HepG2 (cell line): ENCODE data around the gene RSAD2. TPM values are rescaled to one million over a fixed set of nuclear protein-coding genes. Genes with fewer than 3 reads are reported as not detected.

Source experiments
- AGO1 ChIP-seq: fragments of 200-400 bp; formaldehyde crosslinking; IDR thresholded peaks from 2 replicates; pipeline ENCODE4 v1.6.1; 2017; ENCODE audit warnings: mild to moderate bottlenecking, low read depth, low read length, moderate library complexity; ENCODE audit not compliant: poor library complexity, severe bottlenecking
- ATF2 ChIP-seq: sonication (generic); formaldehyde crosslinking; IDR thresholded peaks from 2 replicates; pipeline ENCODE4 v1.4.0; 2020; ENCODE audit warnings: missing genetic modification reagents
- ATF3 ChIP-seq: sonication (generic); formaldehyde crosslinking; IDR thresholded peaks from 2 replicates; pipeline ENCODE4 v1.4.0; 2020; ENCODE audit warnings: missing genetic modification reagents
- BRF2 ChIP-seq: sonication (generic); formaldehyde crosslinking; IDR thresholded peaks from 2 replicates; pipeline ENCODE4 v1.8.1; 2022; ENCODE audit warnings: mild to moderate bottlenecking, missing genetic modification reagents
- E2F2 ChIP-seq: sonication (generic); formaldehyde crosslinking; IDR thresholded peaks from 2 replicates; pipeline ENCODE4 v1.4.0; 2020; ENCODE audit warnings: missing genetic modification reagents, borderline replicate concordance
- ELF3 ChIP-seq: IDR thresholded peaks from 2 replicates; pipeline ENCODE4 v1.6.1; 2016; ENCODE audit warnings: missing genetic modification reagents, missing compliant biosample characterization
- GLI4 ChIP-seq: sonication (generic); formaldehyde crosslinking; IDR thresholded peaks from 2 replicates; pipeline ENCODE4 v1.5.1; 2020; ENCODE audit warnings: missing genetic modification reagents, mild to moderate bottlenecking, moderate library complexity, borderline replicate concordance
- HDAC6 ChIP-seq: fragments of 200-600 bp; sonication (generic); IDR thresholded peaks from 2 replicates; pipeline ENCODE4 v1.7.0; 2017; ENCODE audit warnings: mild to moderate bottlenecking, antibody characterized with exemption, low read length, low read depth
- IKZF4 ChIP-seq: sonication (generic); formaldehyde crosslinking; IDR thresholded peaks from 2 replicates; pipeline ENCODE4 v1.5.1; 2020; ENCODE audit warnings: borderline replicate concordance, mild to moderate bottlenecking, low read depth, missing genetic modification reagents; ENCODE audit errors: not compliant biosample characterization
- LBX2 ChIP-seq: sonication (generic); formaldehyde crosslinking; IDR thresholded peaks from 2 replicates; pipeline ENCODE4 v1.5.0; 2020; ENCODE audit warnings: missing genetic modification reagents, mild to moderate bottlenecking, borderline replicate concordance
- RAD21 ChIP-seq: fragments of 450-650 bp; formaldehyde crosslinking; IDR thresholded peaks from 2 replicates; pipeline ENCODE4 v1.5.0; 2020; ENCODE audit warnings: mild to moderate bottlenecking
- SNAPC4 ChIP-seq: sonication (generic); formaldehyde crosslinking; IDR thresholded peaks from 2 replicates; pipeline ENCODE4 v1.4.0; 2020; ENCODE audit warnings: mild to moderate bottlenecking, missing genetic modification reagents
- THRA ChIP-seq: sonication (generic); formaldehyde crosslinking; IDR thresholded peaks from 2 replicates; pipeline ENCODE4 v1.4.0; 2020; ENCODE audit warnings: missing genetic modification reagents, borderline replicate concordance
- ZNF792 ChIP-seq: IDR thresholded peaks from 2 replicates; pipeline ENCODE4 v1.6.1; 2016
- ZSCAN29 ChIP-seq: sonication (generic); formaldehyde crosslinking; conservative IDR thresholded peaks from 2 replicates; pipeline ENCODE4 v1.4.0; 2020; ENCODE audit warnings: mild to moderate bottlenecking, missing genetic modification reagents
- polyA plus RNA-seq, 8 experiments: library from polyadenylated mRNA; depleted of rRNA in 3 of 8; stranded (reverse) in 7 of 8; unstranded in 1 of 8; fragments of >200 nt; fragmentation: Illumina TruSeq in 4 of 8; extraction: Trizol in 4 of 8; gene quantifications; 2 replicates each; pipeline versions ENCODE4 v1.2.1 to v1.2.3, GENCODE V29; 2011 to 2016; ENCODE audit warnings: low read depth in 4 of 8, missing spikeins in 1 of 8, mixed read lengths in 1 of 8; ENCODE audit not compliant: insufficient read depth in 1 of 8
- total RNA-seq, 5 experiments: library from RNA; depleted of rRNA; stranded (reverse); fragments of >200 nt; fragmentation: Illumina TruSeq; extraction: Trizol; gene quantifications; 2 replicates each; pipeline ENCODE4 v1.2.3, GENCODE V29; 2016; ENCODE audit warnings: low read depth in 1 of 5

Gene RSAD2
- total and polyA plus RNA-seq, 2 of the 13 experiments (the other 11 are each of a cell fraction or from before 2014, with no cell fraction given) = 0.11 TPM; not detected in 1

- no peak for TF ChIP-seq SNAPC4 (CRISPR knock-in tag)
- peak; percentile 91 for TF ChIP-seq IKZF4 (CRISPR knock-in tag)
- TF ChIP-seq RAD21 (CRISPR knock-in tag) = no peak; the same call in 1 of the 2 replicates
- TF ChIP-seq HDAC6 = no peak
- TF ChIP-seq GLI4 (CRISPR knock-in tag) = peak; percentile 30; the same call in 1 of the 2 replicates
- peak; percentile 34; the same call in 1 of the 2 replicates for TF ChIP-seq ELF3 (CRISPR knock-in tag)
- peak; percentile 55; the same call in 1 of the 2 replicates for TF ChIP-seq E2F2
- TF ChIP-seq LBX2 (CRISPR knock-in tag) = no peak; the same call in 1 of the 2 replicates
- no peak for TF ChIP-seq ZNF792 (CRISPR knock-in tag)
- peak; percentile 84 for TF ChIP-seq BRF2 (CRISPR knock-in tag)
- peak; percentile 73; the same call in 1 of the 2 replicates for TF ChIP-seq ZSCAN29 (CRISPR knock-in tag)
- 0 out of 2 replicates have a peak, but pooled peaks have one; percentile 32 for TF ChIP-seq THRA
- no peak for TF ChIP-seq ATF3 (CRISPR knock-in tag)
- no peak for TF ChIP-seq ATF2 (CRISPR knock-in tag)
- TF ChIP-seq AGO1 = no peak
Measured at GRCh38 chr2:6865346-6866274, 12.0 kb upstream of the RSAD2 start, which contains the start of gene CMPK2 (continued).
